SK-N-MC (cell line): ENCODE results near the gene C6orf47.

Experiments
- DNase-seq: peaks from one replicate; pipeline ENCODE4 v3.0.0-alpha.2; 2011; ENCODE audit warnings: low read depth, low spot score
- H3K27ac ChIP-seq: fragments of 200-600 bp; sonication (generic); 2 replicates; pipeline ENCODE4 v1.5.1; 2016; ENCODE audit warnings: mixed run types
- H3K36me3 ChIP-seq: fragments of 200-600 bp; sonication (generic); 2 replicates; pipeline ENCODE4 v1.6.1; 2017; ENCODE audit warnings: antibody characterized with exemption, low read length, mixed read lengths; ENCODE audit not compliant: insufficient read depth
- H3K4me3 ChIP-seq: fragments of 200-600 bp; sonication (generic); 2 replicates; pipeline ENCODE4 v1.5.1; 2016
- H3K9ac ChIP-seq: fragments of 200-600 bp; sonication (generic); 2 replicates; pipeline ENCODE4 v1.8.0; 2017; ENCODE audit warnings: mixed run types, mixed read lengths; ENCODE audit not compliant: insufficient read length
- H3K9me3 ChIP-seq: fragments of 200-600 bp; sonication (generic); 2 replicates; pipeline ENCODE4 v1.6.1; 2017; ENCODE audit warnings: low read depth, mild to moderate bottlenecking, antibody characterized with exemption, low read length, moderate library complexity, mixed read lengths
- EZH2 ChIP-seq: fragments of 200-600 bp; sonication (generic); IDR thresholded peaks from one replicate; pipeline ENCODE4 v1.6.1; 2017; ENCODE audit warnings: antibody characterized with exemption
- FOXP2 ChIP-seq: optimal IDR thresholded peaks from 2 replicates; pipeline ENCODE3; 2011; ENCODE audit warnings: mild to moderate bottlenecking, moderate library complexity; ENCODE audit not compliant: insufficient read depth; ENCODE audit errors: extremely low read length, control extremely low read depth
- POLR2AphosphoS5 ChIP-seq: IDR thresholded peaks from 2 replicates; pipeline ENCODE4 v1.6.1; 2012; ENCODE audit warnings: mild to moderate bottlenecking, low read depth, low read length, borderline replicate concordance

Gene C6orf47

DNA sequence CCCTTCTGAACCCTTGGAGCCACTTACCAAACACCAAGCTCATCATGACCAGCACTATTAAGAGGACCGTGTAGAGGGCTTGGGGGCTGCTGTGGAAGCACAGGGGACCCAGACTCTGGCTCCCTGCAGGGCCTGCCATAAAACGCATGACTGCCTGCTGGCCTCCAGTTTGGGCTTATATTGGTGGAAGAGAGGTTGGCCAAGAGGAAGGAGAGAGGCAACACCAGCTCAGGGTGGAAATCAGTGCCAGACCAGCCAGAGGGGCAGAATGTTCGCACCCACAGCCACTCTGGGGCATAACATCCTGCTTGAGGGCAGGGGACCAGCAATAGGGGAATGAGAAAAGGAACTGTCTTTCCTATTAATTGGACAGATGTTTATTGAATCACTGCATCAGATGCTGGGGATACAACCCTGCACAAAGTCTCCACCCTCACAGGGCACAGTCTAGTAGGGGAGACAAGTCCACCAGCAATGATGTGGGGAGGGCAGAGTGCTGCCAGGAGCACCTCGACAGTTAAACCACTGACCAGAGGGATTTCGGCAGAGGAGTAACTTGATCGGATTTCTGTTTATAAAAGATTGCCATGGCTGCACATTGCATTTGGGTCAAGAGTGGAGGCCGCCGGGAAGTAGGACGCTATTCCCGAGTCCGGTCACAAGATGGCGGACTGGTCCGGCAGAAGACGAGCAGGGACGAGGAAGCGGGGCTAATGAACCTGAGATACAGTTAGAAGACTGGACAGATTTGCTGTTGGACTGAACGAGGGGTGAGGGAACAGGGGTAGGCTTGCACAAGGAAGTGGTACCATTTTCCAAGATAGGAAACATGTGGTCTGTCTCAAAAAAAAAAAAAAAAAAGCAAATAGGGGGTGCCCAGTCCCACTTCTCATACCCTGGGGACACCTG is 19.9 kb upstream of the C6orf47 start, which contains the start of gene LY6G5C:
TSS of gene LY6G5C (minus strand) at position 842 of the 909 bp plus-strand sequence. CDS start at position 148, 694 bp downstream.
- Histone ChIP-seq H3K9me3 (no peaks in the 10 kb centered on the region), H3K9ac (peak within 1 kb of the TSS; percentile 50), H3K27ac (no peak within 1 kb of the TSS), H3K36me3 (no peaks in the 10 kb centered on the region), H3K4me3 (peak within 1 kb of the TSS; percentile 76)
- TF ChIP-seq POLR2AphosphoS5 (no peak), FOXP2 (no peak), EZH2 (no peak)
- DNase-seq: peak; percentile 18

DNA sequence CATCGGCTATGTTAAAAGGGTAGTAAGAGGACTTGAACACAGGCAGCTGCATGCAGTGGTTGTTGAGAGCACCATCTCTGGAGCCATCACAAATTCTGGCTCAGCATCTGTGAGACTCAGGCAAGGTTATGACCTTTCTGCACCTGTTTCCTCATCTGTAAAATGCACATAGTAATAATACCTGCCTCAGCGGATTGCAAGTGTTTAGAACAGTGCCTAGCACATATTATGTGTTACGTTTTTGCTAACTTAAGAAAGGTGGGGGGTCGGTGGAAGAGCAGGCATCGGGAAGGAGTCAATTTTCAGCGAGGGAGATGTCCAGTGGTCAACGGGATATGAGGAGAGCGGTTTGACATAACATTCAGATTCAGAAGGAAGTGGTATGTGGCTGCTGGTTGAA is 17.4 kb upstream of the C6orf47 start:
- DNase-seq: no peak
- no peaks in the 10 kb centered on the region for H3K9me3 ChIP-seq

DNA sequence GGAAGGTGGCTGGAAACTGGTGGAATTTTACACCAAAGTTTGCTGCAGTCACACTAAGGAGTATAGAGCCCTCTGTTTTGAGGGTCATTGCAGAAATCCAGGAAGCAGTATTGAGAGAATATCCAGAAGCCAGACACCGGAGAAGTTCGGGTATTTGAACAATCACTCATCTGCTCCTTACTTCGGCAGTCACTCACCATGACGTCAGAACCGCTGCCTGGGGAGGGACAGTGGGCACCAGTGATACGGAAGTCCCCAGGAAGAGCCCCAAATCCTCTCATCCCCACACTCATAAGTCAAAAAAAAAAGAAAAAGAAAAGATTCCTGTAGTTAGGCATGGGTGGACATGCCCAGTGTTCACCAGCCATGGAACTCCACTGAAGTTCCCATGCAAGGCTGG is 16.3 kb upstream of the C6orf47 start:
- H3K36me3 ChIP-seq: peaks cover 7% of the 10 kb centered on the region; the same call in 1 of the 2 replicates

More for the DNA sequence above, 17.4 kb upstream of the C6orf47 start:
- H3K36me3 ChIP-seq: no peaks in the 10 kb centered on the region; the same call in 1 of the 2 replicates
- H3K9ac ChIP-seq: no peak overlapping the region
- H3K4me3 ChIP-seq: no peak overlapping the region
- H3K27ac ChIP-seq: no peak overlapping the region
- no peak for TF ChIP-seq FOXP2
- no peak for TF ChIP-seq EZH2
- TF ChIP-seq POLR2AphosphoS5: no peak

DNA sequence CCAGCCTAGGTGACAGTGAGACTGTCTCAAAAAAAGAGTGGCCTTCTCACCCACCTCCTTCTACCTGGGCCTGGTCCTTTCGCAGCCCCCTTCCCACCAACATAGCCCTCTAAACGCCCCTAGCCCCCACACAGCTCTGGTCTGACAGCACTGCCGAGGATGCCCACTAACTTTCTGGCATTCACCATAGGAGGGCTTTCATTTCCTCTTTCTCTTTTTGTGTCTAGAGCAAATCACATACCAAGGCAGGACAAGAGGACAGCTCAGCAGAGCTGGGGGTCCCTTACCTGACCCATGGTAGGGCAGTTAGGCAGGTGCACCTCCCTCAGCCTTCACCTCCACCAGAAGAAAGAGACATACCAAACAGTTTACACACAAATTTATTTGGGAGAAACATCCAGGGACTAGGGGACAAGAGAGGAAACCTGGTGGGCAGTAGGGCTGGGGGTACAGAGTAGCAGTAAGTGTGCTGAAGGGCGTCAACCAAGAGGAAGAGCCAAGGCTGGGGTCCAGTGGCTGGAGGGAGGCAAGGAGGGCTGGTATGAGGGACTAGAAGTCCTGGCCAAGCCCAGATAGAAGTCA is 15.8 kb upstream of the C6orf47 start:
- no peak overlapping the region for H3K9ac ChIP-seq
- H3K4me3 ChIP-seq: no peak overlapping the region
- H3K9me3 ChIP-seq: no peaks in the 10 kb centered on the region
- no peak for TF ChIP-seq EZH2
- no peak for TF ChIP-seq POLR2AphosphoS5
- no peak for TF ChIP-seq FOXP2
- H3K36me3 ChIP-seq: peaks cover 12% of the 10 kb centered on the region; the same call in 1 of the 2 replicates
- no peak overlapping the region for H3K27ac ChIP-seq
- no peak for DNase-seq

More for the DNA sequence above, 16.3 kb upstream of the C6orf47 start:
- DNase-seq: no peak
- no peak overlapping the region for H3K9ac ChIP-seq
- no peaks in the 10 kb centered on the region for H3K9me3 ChIP-seq
- H3K4me3 ChIP-seq: no peak overlapping the region
- TF ChIP-seq FOXP2: no peak
- TF ChIP-seq EZH2: no peak
- no peak for TF ChIP-seq POLR2AphosphoS5
- H3K27ac ChIP-seq: no peak overlapping the region

DNA sequence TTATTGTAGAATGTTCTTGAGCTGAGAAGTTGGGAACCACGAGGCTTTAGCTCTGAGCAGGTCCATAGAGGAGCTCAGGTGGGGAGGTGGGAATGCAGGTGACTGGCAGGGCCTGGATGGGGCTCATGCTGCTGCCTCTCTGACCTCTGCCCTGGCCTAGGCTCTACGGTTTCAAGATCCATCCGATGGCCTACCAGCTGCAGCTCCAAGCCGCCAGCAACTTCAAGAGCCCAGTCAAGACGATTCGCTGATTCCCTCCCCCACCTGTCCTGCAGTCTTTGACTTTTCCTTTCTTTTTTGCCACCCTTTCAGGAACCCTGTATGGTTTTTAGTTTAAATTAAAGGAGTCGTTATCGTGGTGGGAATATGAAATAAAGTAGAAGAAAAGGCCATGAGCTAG is 9.1 kb upstream of the C6orf47 start, which contains the start of gene LY6G5B:
TSS of gene LY6G5B (plus strand) at position 301 of the 400 bp plus-strand sequence. CDS start 975 bp downstream, outside the sequence.
- Histone ChIP-seq H3K27ac (no peak within 1 kb of the TSS), H3K9me3 (no peaks in the 10 kb centered on the region), H3K4me3 (no peak within 1 kb of the TSS), H3K36me3 (peaks cover 59% of the 10 kb centered on the region), H3K9ac (no peak within 1 kb of the TSS)
- no peak for TF ChIP-seq EZH2
- no peak for TF ChIP-seq FOXP2
- TF ChIP-seq POLR2AphosphoS5: no peak
- DNase-seq: no peak

DNA sequence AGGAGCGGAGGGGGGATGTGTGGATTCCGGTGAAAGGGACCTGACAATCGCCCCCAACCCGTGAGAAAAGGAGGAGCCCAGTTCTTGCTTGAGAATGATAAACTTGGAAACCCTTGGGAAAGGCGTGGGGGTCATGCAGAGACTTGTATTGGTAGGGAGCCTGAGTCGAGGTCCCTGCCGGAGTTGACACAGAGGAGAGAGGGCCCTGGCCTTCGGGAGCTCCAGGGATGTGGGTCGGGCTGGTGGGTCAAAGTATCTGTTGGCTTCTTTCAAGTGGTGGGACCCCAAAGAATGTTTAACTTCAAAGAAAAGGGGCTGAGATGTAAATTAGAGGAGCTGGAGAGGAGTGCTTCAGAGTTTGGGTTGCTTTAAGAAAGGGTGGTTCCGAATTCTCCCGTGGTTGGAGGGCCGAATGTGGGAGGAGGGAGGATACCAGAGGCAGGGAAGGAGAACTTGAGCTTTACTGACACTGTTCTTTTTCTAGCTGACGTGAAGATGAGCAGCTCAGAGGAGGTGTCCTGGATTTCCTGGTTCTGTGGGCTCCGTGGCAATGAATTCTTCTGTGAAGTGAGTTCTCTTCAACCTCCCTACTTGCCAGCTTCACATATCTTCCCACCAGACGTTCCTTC is 5.9 kb upstream of the C6orf47 start:
- Histone ChIP-seq H3K9ac (peak overlapping the region; percentile 97), H3K9me3 (no peaks in the 10 kb centered on the region), H3K36me3 (peaks cover 68% of the 10 kb centered on the region), H3K4me3 (peak overlapping the region; percentile 95), H3K27ac (no peak overlapping the region)
- TF ChIP-seq FOXP2 (no peak), EZH2 (no peak), POLR2AphosphoS5 (no peak)
- DNase-seq: no peak

DNA sequence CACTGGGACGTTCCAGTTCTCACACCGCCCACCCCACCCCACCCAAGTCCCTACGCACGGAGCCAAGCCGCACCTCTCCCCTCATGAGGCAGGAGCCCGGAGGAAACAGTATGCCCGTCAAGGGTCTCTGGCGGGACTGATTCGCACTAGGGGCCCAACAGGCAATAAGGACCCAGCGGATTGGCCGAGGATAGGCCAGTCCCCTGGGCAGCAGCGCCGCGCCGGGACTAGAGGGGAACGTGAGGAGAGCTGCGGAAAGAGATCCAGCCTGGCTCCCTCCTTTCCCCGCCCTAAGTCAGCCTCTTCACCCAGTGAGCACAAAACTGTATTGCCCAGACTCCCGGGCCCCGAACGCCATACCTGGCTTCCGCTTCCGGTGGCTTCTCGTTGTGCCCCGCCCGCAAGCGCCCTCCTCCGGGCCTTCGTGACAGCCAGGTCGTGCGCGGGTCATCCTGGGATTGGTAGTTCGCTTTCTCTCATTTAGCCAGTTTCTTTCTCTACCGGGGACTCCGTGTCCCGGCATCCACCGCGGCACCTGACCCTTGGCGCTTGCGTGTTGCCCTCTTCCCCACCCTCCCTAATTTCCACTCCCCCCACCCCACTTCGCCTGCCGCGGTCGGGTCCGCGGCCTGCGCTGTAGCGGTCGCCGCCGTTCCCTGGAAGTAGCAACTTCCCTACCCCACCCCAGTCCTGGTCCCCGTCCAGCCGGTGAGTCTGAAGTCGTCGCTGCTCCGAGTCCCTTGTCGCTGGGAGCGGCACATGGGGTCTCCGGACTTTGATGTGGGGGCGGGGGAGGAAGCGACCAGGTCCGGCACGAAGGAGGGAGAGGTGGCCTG is 5.1 kb upstream of the C6orf47 start, which contains the start of gene CSNK2B:
TSS of gene CSNK2B (plus strand) at position 580 of the 836 bp plus-strand sequence. CDS start 752 bp downstream, outside the sequence.
- peaks cover 61% of the 10 kb centered on the region for H3K36me3 ChIP-seq
- peak within 1 kb of the TSS; percentile 98 for H3K9ac ChIP-seq
- TF ChIP-seq POLR2AphosphoS5 (peak; percentile 83), EZH2 (no peak), FOXP2 (peak; percentile 88)
- H3K9me3 ChIP-seq: no peaks in the 10 kb centered on the region
- peak within 1 kb of the TSS; percentile 98 for H3K27ac ChIP-seq
- H3K4me3 ChIP-seq: peak within 1 kb of the TSS; percentile 95
- peak; percentile 96 for DNase-seq
